HG03103 (cell line): ENCODE measurements around the gene PTPRG.

Source experiments
- ATAC-seq: cut with Tn5 transposase; IDR thresholded peaks from one replicate; pipeline ENCODE4 v1.9.1; 2021; ENCODE audit warnings: low read depth; ENCODE audit not compliant: unreplicated experiment

The PTPRG gene

GRCh38 chr3:61978460-61979419, 417.4 kb downstream of the PTPRG start:
- ATAC-seq = no peak

- no peak for ATAC-seq
Observed at GRCh38 chr3:61979638-61980037, 418.3 kb downstream of the PTPRG start.

DNA sequence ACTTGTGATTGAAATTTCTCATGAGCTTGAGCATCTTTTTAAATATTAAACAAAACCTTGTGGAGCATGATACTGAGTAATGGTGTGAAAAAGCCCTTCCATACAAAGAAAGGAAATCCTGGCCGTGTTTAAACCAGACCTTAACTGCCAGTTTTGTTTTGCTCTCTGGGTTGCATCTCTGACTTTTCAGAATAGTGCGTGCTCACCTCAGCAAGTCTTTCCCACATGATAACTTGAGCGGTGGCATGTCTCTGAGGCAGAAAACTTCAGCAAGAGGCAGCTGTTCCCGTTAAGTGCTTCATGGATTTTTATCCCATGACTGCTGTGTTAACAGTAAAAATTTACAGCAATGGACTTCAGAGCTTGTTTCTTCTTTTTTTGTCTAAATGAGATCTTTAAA, 418.7 kb downstream of the PTPRG start:
- no peak for ATAC-seq

DNA sequence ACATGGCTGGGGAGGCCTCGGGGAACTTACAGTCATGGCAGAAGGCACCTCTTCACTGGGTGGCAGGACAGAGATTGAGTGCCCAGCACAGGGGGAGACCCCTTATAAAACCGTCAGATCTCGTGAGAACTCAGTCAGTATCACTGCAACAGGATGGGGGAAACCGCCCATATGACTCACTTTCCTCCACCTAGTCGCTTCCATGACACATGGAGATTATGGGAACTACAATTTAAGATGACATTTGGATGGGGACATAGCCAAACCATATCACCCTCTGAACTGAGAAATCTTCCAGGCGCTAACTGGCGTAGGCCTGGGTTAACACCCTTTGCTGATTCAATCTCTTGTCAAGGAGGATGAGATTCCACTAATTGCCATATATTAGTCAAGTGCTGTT, 419.7 kb downstream of the PTPRG start:
- no peak for ATAC-seq

DNA sequence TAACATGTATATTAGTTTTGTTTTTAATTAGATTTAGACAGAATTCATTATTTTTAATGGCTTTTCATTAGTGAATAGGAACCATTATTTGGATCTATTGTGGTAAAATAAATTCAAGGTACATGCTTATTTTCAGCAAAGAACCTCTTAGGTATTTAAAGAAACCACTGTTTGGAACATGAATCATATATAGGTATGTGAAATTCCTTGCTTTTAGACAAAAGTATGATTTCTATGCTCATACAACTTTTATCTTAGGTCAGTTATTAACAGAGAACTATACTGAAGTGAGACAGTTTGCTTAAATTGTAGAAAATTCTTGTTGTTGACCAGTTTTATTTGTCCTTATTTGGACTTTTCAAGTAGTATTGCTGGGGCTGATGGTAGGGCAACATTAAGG, 422.1 kb downstream of the PTPRG start:
- no peak for ATAC-seq

DNA sequence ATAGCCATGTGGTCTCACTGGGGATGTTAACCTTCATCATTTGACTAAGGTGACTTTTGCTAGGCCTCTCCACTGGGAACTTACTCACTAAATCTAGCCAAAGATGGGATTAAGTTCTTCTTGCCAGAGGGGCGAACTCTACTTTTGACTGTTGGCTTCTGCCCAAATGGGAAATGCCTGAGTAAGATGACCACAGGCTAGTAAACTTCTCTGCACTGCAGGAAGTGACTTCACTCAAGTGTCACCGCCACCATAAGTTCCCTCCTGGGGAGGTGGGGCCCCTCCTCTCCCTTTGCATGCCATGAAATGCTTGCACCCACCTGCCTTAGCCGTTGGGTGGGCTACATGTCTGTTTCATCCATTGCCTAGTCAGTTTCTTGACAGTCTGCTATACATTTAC, 423.6 kb downstream of the PTPRG start:
- ATAC-seq = no peak

GRCh38 chr3:61986473-61986872, 425.1 kb downstream of the PTPRG start:
- ATAC-seq = no peak

DNA sequence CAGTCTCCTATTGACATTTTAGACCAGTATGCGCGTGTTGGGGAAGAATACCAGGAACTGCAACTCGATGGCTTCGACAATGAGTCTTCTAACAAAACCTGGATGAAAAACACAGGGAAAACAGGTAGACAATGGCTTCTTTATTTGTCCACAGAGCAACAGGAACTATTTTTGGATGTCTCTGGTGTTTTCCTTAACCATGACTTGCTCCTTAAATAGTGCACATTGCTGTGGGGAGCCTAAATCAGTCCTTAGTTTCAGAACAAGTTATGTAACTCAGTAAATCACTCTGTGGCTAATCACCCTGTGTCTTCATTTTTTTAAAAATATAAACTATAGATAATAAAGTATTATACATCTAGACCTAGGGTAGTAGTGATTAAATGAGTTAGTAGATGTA, 428.3 kb downstream of the PTPRG start:
- ATAC-seq = no peak

- ATAC-seq = no peak
Observed at GRCh38 chr3:61990327-61991027, 429.1 kb downstream of the PTPRG start.

GRCh38 chr3:61991706-61992105, 430.3 kb downstream of the PTPRG start:
- no peak for ATAC-seq

DNA sequence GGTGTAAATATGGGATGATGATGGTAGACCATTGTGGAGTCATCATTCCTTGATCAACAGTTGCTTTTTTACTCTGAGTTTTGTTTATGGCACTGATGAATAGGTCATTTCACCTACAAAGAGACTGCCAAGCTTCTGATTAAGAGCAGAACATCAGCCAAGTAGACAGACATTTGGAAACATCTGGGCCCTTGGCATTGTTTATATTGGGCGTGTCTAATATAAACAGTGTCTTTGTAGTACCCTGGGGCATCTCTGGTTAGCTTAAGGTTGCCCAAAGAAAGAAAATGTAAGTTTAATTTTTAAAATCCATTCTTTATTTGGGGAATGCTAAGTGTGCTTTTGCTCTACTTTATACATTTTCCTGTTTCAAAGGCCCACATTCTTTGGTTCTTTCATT, 435.0 kb downstream of the PTPRG start:
- no peak for ATAC-seq

DNA sequence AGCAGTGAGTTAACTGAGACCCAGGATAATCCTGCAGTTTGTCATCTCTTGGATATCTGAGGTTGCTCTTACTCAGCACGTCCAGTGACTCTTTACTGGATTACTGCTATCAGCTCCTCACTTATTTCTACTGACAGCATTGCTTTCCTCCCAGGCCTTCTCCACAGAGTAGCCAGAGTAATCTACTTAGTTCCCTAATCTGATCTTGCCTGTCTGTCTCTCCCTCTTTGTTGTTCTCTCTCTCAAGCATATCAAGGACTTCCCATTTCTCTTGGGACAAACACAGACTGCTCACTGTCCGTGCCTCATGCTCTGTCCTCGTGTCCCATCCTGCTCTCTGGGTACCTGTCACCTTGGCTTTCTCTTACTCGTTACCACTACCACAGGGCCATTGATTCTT, 435.7 kb downstream of the PTPRG start:
- no peak for ATAC-seq

GRCh38 chr3:62003835-62004234, 442.5 kb downstream of the PTPRG start:
- ATAC-seq = no peak

- ATAC-seq = no peak
Observed at GRCh38 chr3:62007036-62007435, 445.7 kb downstream of the PTPRG start.

DNA sequence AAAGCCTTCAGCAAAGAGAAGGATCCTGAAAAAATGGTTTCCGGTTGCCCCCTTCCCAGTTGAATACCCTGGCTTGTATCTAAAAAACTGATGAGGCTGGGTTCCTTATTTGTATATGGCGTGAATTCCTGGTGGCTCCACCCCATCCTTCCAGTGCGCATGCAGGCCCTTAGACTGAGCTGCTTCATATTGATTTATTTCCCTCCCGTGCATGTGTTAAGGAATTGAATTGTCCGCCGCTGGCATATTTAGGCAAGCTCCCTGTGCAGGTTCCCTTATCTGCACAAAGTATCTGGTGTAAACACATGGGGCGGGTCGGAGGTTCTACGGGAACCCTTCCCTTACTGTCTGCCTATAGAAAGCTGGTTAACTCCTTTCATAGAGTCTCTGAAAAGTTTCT, 449.6 kb downstream of the PTPRG start:
- no peak for ATAC-seq

GRCh38 chr3:62011666-62012065, 450.3 kb downstream of the PTPRG start:
- ATAC-seq = no peak

GRCh38 chr3:62013951-62014350, 452.6 kb downstream of the PTPRG start:
- no peak for ATAC-seq

GRCh38 chr3:62015111-62015510, 453.7 kb downstream of the PTPRG start:
- no peak for ATAC-seq

- ATAC-seq = no peak
Observed at GRCh38 chr3:62019906-62020305, 458.5 kb downstream of the PTPRG start.

- no peak for ATAC-seq
Observed at GRCh38 chr3:62020706-62021105, 459.3 kb downstream of the PTPRG start.

- no peak for ATAC-seq
Observed at GRCh38 chr3:62022312-62022711, 460.9 kb downstream of the PTPRG start.

DNA sequence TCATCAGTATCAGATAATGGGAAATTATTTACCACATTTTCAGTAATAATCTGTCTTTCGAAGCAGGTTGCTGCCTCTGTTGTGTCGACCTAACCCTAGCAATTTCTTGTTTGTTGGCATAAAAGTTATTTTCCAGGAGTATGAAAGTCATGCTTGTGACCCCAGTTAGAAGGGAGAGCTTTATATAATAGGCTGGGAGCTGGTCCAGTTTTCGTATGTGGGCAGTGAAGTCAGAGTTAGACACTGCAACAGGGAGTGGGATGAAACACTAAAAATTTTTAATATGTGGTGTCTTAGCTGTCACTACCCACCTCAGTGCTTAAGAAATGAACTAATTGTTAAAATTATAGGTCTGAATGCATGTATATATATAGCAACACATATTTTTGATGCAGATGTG, 463.5 kb downstream of the PTPRG start:
- no peak for ATAC-seq
